ENCODE data around the gene DNAAF9.
"Not testable (repeated sequence)": the region's sequence is repeated elsewhere in the genome, so short reads cannot be mapped to it uniquely, and the experiment has no call there.

The DNAAF9 gene

GRCh38 chr20:3407040-3407770 lies at the start of gene DNAAF9:
Gene DNAAF9, minus strand, starts transcription at chr20:3407669. Its CDS starts 112 bp downstream, at chr20:3407557.
- no peak for FAIRE-seq

- no peak for FAIRE-seq
Observed at GRCh38 chr20:3456648-3457047, 49.2 kb upstream of the DNAAF9 start.

- FAIRE-seq = no peak
Observed at GRCh38 chr20:3454831-3455230, 47.4 kb upstream of the DNAAF9 start.

GRCh38 chr20:3452690-3453089 lies 45.2 kb upstream of the DNAAF9 start:
- no peak for FAIRE-seq

- FAIRE-seq = no peak
Observed at GRCh38 chr20:3452136-3452535, 44.7 kb upstream of the DNAAF9 start.

- FAIRE-seq = no peak
Observed at GRCh38 chr20:3449319-3449718, 41.9 kb upstream of the DNAAF9 start.

DNA sequence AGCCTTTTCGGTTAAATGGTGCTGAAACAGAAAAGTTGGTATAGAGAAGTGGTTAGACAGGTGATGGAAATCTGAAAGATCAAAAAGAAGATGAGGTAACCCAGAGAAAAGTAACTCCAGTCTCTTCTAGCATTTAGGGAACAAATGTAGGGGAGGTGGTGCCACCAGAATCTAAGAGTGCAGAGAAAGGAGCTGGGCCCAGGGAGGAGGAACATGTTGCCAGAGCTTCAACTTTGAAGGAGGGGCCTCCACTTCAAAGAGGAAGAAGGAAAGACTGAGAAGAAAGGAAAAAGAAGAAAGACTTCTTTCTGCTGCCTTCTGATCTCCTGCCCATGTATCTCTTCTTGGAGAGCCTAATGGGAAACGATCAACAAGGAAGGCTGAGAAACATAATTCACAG lies 39.9 kb upstream of the DNAAF9 start:
- no peak for FAIRE-seq

- FAIRE-seq = no peak
Observed at GRCh38 chr20:3446779-3447178, 39.3 kb upstream of the DNAAF9 start.

GRCh38 chr20:3436864-3437574 lies 29.6 kb upstream of the DNAAF9 start:
- no peak for FAIRE-seq

DNA sequence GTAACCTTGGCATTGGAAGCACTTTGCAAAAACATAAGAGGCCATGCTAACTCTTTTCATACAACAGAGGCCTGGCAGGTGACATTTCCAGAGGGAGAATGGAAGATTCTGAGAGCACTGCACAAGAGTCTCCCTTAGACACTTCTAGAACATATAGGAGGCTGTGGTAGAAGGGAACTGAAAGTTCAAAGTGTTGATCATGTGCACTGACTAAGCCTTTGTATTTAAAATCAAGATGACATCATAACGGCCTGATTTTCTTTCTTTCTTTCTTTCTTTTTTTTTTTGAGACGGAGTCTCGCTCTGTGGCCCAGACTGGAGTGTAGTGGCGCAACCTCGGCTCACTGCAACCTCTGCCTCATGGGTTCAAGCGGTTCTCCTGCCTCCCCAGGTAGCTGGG lies 26.8 kb upstream of the DNAAF9 start:
- FAIRE-seq = no peak

GRCh38 chr20:3433744-3434143 lies 26.3 kb upstream of the DNAAF9 start:
- no peak for FAIRE-seq

- no peak for FAIRE-seq
Observed at GRCh38 chr20:3432844-3433243, 25.4 kb upstream of the DNAAF9 start.

- FAIRE-seq = no peak
Observed at GRCh38 chr20:3431109-3431508, 23.6 kb upstream of the DNAAF9 start.

DNA sequence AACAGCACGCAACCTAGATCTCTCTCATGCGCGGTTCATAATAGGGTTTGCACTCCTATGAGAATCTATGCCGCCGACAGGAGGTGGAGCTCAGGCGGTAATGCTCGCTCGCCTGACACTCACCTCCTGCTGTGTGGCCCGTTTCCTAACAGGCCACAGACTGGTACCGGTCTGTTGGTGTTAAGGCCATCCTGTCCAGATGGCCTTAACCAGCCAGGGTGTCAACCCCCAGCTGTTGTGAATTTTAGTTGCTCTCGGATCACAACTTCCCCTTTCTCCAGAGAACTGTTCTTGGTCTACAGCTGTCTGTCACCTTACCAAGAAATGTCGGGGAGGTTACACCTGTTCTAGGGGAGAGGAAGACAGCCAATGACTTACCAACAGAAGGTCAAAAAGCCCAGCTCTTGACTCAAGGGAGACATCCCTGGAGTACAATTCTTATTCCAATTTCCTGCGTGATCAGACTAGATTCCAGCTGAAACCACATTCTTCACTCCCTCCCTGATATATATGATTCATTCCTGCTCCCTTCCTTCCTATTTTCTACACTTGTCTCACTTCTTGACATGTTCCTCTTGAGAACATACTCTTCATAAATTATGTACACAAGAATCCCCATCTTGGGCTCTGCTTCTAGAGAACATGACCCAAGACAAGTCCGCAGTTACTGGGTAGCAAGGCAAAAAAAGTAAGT lies 23.1 kb upstream of the DNAAF9 start:
- FAIRE-seq = no peak

- not testable (repeated sequence) for FAIRE-seq
Observed at GRCh38 chr20:3426766-3427165, 19.3 kb upstream of the DNAAF9 start.

DNA sequence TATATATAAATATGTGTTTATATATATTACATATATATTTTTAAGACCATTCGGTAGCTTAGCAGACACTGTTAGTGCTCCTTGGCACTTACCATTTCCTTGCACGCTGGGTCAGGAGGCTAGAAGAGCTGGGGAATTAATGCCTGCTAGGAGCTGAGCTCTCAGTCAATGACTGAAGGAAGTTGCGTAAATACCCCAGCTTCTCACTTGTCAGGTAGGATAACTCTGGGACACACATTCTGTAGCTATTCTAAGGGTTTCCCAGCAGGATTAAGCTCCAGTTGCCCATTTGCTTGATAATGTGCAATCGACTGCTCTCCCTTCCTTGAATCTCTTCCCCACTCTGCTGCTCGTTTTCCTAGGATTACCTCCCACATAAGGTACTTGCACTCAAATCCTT lies 15.7 kb upstream of the DNAAF9 start:
- no peak for FAIRE-seq

DNA sequence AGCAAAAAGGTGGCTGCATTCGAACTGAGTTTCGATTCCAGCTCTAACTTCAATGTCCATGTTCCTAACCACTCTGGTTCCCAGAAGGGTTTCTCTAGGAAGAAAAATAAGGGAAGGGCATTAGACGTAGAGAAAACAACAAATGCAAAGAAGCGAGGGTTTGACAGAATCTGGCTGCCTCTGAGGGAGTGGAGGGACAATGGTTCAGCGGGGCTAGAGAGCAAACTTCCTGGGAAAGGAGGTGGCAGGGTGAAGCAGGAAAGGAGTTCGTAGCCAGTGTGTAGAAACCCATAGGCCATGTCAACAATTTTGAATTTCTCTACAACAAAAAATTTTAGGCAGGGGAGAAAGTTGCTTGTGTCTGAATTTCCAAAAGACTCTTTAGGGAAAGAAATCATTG lies 14.5 kb upstream of the DNAAF9 start:
- no peak for FAIRE-seq

DNA sequence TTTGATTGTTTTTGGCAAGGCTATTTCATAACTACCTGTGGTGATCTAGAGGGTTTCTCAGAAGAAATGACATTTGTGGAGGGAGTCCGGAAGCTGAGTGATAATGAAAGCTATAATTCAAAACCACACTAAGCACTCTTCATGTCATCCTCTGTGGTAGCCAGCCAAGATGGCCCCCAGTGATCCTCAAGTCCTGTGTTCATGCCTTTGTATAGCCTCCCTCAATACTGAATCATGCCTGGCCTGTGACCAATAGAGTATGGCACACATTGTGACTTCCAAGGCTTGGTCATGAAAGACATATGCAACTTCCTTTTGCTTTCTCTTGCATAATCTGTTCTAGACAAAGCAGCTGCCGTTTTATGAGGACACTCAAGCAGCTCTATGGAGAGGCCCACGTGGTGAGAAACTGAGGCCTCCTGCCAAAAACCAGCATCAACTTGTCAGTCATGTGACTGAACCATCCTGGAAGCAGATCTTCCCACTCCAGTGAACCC lies 12.8 kb upstream of the DNAAF9 start:
- no peak for FAIRE-seq

DNA sequence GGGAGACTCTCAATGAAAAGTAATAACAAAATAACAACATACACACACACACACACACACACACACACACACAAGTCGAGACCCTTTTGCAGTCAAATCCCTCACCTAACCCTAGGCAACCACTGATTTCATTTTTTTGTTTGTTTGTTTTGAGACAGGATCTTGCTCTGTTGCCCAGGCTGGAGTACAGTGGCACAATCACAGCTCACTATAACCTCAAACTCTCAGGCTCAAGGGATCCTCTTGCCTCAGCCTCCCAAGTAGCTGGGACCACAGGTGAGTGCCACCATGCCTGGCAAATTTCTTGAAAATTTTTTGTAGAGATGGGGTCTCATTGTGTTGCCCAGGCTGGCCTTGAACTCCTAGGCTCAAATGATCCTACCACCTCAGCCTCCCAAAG lies 10.7 kb upstream of the DNAAF9 start:
- not testable (repeated sequence) for FAIRE-seq

DNA sequence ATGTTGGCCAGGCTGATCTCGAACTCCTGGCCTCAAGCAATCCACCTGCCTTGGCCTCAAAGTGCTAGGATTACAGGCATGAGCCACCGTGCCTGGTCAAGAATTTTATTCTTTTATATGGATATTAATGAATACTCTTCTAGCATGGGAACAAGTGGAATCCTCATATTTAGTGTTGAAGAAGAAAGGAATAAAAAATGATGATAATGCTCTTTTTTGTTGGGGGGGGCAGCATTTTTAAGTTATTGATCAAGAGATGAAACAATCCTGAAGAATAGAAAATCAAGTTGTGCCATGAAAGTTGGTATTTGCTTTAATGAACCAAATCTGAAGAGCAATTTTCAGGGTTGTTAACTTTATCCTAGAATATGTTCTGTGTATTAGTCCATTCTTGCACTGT lies 6.7 kb upstream of the DNAAF9 start:
- FAIRE-seq = no peak

- no peak for FAIRE-seq
Observed at GRCh38 chr20:3413393-3413889, 6.0 kb upstream of the DNAAF9 start.

GRCh38 chr20:3412600-3413392 lies 5.3 kb upstream of the DNAAF9 start:
- FAIRE-seq = no peak

DNA sequence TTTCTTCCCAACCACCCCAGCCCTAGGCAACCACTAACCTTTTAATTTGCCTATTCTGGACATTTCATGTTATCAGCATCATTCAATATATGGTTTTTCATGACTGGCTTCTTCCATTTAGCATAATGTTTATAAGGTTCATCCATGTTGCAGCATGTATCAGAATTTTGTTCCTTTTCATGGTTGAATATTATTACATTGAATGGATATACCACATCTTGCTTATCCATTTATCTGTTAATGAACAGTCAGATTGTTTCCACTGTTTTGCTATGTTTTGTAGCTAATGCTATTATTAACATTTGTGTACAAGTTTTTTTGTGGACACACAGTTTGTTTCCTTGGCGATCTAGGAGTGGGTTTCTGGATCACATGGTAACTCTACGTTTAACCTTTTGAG lies 3.0 kb upstream of the DNAAF9 start:
- FAIRE-seq = no peak
